ENCODE data around the gene ACP4.
"Not testable (repeated sequence)": the region's sequence is repeated elsewhere in the genome, so short reads cannot be mapped to it uniquely, and the experiment has no call there.

The ACP4 gene

DNA sequence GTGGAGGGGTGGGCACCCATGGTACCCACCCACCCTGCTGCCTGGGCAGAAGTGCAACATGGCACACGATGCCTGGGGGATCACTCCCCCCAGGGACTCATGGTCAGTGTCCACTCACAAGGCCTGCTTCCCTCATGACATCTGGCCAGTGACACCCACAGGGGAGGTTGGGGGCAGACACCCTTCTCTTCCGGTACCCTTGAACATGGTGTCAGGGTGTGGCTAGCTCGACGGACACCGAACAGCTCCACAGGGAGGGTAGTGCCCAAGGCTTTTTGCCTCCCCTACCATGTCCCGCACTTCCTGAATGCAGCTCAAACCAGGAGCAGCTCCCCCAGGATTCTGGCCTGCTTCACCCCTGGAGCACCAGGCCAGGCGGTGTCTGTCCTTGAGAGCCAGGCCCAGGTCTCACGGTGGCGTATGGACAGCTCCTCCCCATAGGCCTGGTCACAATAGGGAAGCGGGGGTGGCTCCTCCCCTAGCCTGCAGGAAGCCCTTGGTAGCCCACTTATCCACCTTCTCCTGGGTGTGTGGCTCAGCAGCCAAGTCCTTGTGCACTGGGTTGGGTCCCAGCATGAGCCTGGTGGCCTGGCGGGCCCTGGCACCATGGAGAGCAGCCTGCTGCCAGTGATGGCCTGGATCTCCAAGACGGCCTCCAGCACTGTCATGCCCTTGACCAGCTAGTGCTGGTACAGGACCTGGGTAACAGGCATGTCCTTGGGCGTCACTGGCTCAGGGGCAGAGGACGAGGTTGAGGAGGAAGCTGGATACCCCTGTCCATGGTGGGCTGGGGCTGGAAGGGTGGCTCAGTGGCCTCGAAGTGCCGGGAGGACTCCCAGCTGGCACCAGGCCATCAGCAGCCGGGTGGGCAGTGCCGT lies 7.8 kb downstream of the ACP4 start:
- DNase-seq: no peak

DNA sequence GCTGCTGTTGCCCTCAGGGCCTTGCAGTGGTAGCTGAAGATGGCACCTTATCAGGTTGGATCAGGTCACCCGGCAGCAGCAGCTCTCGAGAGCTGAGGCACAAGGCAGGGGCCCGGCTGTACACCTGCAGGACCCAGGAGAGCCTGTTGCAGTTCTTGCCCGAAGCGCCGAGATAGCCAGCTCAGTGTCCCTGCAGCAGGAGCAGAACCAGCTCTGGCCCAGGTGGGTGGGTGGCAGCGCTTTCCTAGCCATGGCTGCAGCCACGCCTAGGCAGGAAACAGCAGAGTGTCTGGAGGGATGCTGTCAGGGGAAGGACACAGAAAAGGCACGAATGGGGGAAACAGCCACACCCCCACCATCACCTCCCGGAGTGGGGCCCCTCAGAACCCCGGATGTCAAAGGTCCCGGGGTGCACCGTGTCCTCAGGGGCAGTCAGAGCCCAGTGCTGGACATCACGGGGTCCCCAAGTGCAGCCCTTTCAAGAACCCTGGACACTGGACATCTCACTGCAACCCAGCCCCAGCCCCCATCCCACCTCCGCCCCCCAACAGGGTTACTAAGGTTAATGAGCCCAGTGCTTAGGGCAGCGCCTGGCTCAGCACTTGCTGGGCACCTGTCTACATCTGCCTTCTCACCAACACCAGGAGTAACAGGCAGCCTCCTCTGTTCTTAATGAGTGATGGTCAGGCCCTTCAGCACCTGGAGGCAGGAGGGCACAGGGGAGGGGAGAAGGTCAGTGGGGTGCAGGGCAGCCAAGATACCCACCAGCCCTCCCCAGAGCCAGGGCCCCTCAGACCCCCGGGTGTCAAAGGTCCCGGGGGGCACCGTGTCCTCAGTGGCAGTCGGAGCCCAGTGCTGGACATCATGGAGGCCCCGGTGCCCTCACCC lies 8.7 kb downstream of the ACP4 start:
- DNase-seq: no peak

DNA sequence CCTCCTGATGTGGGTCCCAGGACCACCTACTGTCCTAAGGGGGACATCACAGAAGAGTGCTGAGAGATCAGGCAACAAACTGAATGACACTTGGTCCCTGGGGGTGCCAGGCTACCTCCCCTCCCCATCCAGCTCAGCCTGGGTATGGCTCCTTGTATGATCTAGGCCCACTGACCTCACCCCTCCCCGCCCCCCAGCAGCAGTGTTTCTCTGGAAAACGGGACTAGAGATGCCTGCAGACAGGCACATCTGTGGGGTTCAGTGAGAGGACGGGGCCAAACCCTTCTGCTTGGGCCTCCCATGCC lies 9.3 kb downstream of the ACP4 start:
- no peak for DNase-seq

DNA sequence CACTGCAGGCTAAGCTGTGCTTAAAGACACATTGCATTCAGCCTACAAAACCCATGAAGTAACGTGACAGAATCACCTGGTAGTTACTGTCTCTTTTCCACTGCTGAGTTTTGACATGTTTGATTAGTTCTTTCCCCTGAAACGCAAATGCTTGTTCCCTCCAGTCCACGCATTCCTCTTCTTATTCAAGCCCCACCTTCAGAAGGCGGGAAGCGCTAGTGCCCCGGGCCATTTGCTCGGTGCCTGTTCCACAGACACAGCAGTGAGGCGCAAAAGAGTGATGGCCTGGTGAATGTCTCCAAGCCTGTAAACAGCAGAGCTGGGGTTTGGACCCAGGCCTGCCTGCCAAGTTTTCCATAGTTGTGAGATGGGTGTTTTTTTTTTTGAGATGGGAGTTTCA lies 10.9 kb downstream of the ACP4 start:
- no peak for DNase-seq

DNA sequence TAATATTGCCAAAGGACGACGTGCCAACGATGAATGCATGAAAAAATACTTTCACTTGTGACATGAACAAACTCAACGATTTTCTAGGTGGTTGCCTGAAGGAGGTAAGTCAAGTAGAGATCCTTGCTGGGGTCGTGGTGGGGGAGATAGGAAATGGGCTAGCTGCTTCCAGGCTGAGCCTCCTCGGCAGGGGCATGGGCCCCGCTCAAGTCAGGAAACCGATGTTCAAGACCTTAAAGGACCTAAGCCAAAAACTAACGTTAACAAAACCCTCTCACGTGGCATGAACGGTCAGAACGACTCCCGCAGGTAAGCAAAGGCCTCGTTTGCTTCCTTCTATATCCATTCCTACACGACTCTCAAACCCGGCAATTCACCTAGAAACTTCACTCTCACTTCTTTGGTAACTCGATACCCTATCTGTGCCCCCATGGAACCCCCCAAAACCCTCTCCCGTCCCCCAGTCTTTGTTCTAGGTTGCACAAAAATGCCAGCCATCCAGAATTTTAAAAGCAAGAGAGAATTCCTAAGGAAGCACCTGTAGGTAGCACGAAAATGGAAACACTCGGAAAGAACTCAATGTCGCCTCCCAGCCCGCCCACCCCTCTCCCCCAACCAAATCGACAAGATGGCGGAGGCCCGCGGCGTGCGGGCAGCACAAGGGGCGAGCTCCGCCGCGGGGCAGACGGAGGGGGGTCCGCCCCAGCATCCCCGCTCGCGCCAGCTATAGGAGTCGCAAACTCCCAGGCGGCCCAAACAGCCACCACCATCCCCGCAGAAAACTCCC lies 13.6 kb downstream of the ACP4 start:
- DNase-seq: no peak

DNA sequence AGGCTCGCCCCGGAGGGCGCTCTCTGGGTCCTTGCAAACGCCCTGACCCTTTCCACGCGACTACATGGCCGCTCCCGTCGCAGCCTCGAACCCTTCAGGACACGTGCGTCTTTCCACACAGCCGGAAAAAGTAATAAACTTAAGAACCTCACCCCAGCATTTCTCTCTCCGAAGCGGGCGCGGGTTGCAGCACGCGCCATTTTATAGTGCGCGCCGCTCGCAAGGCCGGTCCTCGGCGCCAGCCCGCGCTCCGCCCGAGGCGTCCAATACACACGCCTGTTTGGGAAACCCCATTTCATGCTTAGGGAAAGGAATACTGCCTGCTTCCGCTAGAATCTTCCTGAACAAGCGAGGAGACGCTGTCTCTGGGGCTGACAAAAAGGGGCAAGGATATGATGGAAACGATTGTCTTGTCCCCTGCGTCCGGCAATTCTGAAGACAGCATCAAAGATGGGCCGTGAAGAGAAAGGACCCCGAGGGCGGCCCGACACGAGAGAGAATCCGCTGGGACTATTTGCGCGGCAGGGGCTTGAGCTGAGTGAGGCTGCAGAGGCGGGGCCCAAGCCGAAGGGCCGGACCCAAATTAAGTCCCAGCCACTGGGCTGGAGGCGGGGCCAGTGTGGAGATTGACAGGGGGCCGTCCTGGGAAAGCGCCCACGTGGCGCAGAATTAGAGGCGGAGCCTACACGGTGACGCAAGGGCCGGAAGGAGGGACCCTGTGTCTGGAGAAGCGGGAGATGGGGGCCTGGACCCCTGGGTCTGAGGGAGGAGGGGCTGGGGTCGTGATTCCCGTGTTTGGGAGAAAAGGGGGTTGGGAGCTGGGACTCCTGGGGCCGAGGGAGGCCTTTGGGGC lies 14.4 kb downstream of the ACP4 start:
- DNase-seq: peak; percentile 89 to 92

DNA sequence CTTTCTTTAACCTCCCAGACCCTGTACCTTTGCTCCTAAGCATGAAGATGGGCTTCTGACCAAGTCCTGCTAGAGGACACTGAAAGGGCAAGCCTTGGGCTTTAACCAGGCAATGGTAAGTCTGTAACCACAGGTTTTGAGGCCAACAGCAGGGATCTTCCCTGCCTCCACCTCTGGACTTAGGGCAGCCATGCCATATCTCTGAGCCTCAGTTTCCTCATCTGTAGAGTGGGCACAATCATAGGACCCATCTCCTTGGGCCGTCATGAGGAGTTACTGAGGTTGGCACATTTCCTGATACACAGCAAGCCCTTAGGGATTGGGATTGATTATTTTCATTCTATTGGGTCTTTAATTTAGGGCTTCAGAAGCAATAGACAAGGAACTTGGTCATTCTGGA lies 18.6 kb downstream of the ACP4 start:
- DNase-seq: no peak

DNA sequence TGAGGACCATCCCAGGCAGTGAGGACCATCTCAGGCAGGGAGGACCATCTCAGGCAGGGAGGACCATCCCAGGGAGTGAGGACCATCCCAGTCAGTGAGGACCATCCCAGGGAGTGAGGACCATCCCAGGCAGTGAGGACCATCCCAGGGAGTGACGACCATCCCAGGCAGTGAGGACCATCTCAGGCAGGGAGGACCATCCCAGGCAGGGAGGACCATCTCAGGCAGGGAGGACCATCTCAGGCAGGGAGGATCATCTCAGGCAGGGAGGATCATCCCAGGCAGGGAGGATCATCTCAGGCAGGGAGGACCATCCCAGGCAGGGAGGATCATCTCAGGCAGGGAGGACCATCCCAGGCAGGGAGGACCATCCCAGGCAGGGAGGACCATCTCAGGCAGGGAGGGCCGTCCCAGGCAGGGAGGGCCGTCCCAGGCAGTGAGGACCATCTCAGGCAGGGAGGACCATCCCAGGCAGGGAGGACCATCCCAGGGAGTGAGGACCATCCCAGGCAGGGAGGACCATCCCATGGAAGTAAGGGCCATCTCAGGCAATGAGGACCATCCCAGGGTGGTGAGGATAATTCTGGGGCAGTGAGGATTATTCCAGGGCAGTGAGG lies 21.5 kb downstream of the ACP4 start:
- DNase-seq: not testable (repeated sequence)

DNA sequence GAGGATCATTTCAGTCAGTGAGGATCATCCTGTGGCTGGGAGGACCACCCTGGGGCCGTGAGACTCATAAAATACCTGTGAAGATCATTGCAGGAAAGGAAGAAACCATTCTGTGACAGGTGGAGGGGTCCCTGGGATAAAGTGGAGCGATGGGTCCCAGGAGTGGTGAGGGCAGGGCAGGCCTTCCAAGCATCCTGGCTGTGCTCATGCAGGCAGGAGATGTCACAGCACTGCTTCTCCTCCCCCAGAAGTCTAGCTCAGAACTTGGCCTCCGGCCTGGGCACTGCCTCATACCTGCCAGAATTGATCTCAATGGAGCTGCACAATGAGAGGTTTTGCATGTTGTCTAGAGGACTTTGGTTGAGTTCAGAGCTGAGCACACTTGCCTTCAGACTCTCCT lies 22.3 kb downstream of the ACP4 start:
- DNase-seq: no peak

DNA sequence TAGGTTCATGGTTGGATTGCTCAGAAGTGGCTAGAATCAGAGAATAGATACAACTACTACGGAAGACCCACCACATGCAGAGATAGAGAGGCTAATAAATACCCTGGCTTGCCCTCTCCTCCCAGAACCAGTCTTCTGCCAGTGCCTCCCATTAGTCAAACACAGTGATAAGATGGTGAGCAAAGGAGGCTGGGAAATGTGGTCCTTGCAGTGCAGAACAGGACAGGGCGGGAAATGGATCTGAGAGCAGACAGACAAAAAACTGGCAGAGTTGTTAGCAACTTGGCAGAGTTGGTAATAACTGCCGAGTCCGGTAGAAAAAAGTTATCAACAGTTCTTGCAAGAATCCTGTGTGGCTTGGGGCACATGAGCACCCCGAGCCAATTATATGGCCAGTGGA lies 24.7 kb downstream of the ACP4 start:
- DNase-seq: no peak

DNA sequence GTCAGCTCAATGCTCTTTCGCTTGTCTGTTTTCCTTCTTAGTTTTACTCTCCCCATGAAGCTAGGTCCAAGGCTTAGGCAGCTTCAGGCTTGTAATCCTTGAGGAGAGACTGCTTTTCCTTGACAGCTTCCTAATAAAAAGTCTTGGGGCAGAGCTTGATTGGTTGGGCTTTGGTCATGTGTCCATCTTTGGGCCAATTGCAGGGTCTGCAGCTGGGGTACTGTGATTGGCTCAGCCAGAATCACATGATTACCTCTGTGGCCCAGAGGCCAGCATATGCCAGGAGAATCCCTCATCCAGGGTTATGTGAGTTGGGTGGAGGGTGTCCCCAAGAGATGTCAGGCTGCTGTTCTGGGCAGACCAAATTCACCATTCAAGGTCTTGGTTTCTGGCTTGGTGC lies 25.2 kb downstream of the ACP4 start:
- no peak for DNase-seq

DNA sequence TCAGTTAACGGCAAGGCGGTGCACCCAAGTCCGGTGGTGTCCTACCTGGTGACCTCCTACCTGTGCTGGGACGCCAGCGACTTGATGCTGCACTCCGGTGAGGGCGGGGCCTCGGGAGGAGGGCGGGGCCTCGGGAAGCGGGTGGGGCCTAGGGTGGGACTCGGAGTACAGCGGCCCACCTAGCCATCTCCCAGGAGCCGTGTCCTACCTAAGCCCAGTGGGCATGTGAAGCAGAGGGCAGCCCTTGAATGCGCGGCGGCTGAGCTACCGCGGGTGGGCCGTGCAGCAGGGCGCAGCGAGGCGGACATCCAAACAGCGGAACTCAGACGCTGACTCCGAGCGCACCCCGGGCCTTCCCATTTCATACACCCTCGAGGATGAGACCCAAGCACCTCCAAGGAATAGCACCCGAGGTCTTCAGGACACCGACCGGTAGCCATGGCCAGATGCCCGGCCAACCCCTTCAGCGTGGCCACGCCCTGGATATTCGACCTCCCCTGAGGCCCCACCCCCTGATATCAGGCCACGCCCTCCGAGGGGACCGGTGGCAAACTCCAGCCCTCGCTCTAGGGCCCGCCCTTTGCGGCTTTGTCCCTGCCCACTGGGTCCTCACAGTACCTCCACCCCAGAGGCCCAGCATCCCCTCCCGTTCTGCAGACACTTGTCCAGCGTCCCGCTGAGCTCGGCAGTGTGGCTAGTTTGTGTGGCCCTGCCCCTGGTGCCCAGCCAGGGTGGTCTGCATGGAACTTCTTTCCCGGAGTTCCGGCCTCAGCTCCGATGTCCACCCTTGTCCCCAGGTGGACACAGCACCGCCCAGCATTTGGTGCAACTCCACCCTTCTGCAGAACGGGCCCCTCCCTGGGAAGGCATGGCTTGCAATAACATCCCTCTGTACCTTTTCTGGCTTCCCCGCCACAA lies 28.0 kb downstream of the ACP4 start:
- peak in 1 of 2 experiments; percentile 12 for DNase-seq

DNA sequence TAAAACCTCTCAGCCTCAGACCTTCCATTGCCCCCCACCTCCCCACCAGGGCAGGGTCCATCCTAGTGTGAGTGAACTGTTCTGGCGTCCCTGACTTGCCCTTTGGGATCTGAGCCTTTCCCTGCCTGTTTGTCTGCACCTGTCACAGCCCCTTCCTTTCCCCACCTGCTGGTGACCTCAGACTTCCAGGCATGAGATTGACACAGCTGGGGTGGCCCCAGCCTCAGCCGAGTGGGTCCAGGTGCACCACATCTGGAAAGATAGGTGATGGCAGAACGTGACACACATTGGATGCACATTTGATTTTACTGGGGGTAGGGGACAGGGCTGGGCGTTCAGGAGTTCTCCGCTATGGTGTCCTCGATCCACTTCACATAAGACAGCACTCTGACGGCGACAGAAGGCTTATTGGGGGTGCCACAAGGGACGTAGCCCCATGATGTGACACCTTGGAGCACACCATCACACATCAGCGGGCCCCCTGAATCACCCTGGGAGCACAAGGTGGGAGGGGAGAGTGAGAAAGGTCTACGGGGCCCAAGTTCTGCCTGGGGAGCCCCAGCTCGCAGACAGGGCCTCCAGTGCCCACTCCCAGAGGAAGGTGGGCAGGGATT lies 28.8 kb downstream of the ACP4 start:
- DNase-seq: no peak

DNA sequence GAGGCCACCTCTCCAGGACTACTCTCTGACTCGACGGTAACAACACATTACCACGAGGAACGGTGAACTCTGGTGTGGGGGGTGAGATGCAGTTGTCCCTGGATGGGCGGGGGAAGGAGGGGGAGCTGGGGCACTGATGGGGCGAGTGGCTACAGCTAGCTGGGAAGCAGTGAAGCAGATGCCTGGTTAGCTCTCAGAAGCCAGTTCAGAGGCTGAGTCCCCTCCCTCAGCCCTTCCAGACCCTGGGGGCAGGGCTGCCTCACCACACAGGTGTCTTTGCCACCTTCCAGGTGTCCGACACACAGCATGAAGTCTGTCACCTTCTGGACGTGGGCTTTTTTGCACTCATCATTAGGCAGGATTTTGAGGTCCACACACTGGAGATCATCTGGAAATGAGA lies 29.4 kb downstream of the ACP4 start:
- DNase-seq: no peak

DNA sequence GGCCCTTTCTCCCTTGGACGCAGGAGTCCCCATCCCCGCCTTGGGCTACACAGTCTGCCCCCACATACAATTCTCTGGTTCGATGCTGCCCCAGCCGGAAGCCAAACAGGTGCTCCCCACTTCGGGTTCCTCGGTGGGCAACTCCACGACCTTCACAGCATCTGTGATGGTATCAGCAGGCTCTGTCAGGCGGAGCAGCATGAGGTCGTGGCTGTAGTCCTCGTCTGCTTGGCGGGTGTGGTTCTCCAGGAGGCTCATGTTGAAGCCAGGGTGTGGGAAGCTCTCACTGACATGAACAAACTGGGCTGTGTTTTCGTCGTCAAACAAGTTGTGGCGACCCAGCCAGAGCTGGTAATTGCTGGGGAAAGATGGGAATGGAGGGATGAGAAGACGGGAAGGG lies 29.9 kb downstream of the ACP4 start:
- no peak for DNase-seq

DNA sequence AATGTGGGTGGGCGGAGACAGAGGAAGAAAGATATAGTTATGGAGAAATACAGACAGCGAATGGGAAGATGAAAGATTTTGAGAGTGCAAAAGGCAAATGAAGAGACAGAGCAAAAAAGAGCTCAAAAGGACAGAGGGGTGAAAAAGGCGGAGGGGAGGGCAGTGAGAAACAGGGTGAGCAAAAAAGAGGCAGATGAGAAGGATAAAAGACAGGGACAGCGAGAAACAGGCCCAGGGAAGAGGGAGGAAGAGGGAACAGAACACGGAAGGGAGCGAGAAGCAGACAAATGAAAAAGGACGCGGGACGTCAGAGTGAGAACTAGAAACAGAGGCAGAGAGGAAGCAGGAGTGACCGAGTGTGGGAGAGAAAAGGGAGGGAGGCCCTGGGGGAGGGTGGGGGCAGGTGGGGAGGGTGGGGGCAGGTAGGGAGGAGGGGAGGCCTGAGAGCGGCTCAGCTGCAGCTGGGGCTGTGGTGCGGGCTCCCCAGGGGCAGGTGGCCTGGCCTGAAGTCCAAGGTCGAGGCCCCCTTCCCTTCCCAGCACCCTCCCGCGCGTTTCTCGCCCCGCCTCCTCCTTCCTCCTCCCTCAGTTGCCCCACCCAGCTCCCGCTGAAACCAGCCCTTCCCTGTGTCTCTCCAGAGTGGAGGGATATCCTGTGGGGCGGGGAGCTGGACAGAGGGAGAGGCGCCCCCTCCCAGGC lies 30.5 kb downstream of the ACP4 start:
- no peak for DNase-seq

DNA sequence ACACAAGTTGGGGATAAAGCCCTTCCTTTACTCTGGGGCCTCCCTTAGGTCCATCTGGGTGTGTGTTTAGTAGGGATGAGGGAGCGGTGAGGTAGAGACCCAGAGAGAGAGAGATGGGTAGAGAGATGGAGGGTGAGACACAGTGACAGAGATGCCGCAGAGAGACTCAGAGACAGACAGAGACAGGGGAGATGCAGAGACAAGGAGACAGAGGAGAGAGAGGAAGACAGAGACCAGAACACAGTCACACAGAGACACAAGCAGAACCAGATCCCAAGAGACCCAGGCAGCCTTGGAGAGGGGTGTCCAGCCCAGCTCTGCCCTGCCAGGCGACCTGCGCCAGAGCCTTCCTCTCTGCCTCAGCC lies 31.0 kb downstream of the ACP4 start:
- DNase-seq: no peak

DNA sequence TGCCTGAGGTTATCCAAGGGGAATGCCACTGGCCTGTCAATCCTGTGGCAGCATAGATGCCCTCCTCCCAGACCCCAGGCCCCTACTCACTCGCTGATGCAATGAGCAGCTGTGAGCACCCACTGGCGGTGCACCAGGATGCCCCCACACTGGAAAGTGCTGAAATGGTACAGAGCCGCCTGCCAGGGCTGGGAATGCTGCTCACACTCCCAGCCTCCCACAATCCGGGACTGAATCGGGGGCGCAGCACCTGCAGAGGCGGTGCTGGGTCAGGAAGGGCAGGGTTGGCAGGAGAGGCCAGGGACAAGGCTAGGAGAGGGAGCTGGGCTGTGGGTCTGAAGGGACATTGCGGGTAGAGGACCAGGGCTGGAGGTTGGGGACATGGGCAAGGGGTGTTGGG lies 31.4 kb downstream of the ACP4 start:
- no peak for DNase-seq

DNA sequence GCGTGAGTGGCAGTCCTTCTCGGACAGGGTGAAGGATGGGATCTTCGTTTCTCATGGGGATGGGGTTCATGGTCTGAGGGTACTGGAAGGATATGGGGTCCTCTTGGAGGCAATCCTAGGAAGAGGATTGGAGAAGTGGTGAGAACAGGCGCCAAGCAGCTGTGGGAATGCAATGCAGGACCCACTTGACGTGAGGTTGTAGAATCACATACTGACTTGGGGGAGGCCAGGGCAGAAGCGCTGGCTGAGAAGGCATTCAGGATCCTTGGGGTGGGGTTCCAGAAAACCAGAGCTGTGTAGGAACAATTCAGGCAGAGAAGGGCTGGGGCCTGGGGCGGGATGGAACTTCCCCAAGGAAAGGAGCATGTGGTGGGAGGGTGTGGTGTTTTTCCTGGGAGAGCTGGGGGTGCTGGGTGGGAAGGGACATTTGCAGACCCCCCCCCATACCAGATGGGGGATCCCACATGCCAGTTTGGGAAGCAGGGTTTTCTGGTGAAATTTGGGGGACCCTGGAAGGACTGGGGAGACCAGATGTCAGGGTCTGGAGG lies 32.5 kb downstream of the ACP4 start:
- no peak for DNase-seq
